GM12865 (cell line): Measurements from ENCODE around the gene ELF3.

ENCODE experiments used
- DNase-seq: peaks from one replicate; pipeline ENCODE4 v3.0.0; 2010; ENCODE audit warnings: low read depth
- H3K4me3 ChIP-seq: 2 replicates; pipeline ENCODE4 v1.5.1; 2011; ENCODE audit warnings: mild to moderate bottlenecking, low read depth, low read length, control low read depth
- TF ChIP-seq, protein P1 (sequence below): IDR thresholded peaks from 2 replicates; pipeline ENCODE4 v1.5.1; 2011; ENCODE audit warnings: low read length, control low read depth, low read depth, inconsistent platforms; ENCODE audit not compliant: insufficient read depth; ENCODE audit errors: missing control alignments

ELF3 gene

DNA sequence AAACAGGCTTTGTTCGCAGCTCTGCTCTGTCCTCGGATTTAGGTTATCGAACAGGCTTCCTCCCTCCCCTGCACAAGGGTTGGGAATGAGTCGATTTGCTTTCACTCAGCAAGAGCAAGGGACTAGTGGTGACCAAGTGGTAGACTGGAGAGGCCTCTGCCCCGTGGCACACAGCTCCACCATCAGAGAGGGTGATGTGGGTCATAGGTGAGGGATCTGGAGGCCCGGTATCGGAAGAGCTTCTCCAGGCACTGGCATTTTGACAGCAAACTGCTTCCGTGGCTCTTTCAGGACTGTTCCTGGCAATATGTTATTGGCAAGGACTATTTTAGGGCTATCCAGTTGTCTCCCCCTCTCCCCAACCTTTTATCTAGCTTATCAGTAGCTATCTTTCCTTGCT, 3.1 kb upstream of the ELF3 start:
- H3K4me3 ChIP-seq: no peak overlapping the region
- TF ChIP-seq, protein P1, sequence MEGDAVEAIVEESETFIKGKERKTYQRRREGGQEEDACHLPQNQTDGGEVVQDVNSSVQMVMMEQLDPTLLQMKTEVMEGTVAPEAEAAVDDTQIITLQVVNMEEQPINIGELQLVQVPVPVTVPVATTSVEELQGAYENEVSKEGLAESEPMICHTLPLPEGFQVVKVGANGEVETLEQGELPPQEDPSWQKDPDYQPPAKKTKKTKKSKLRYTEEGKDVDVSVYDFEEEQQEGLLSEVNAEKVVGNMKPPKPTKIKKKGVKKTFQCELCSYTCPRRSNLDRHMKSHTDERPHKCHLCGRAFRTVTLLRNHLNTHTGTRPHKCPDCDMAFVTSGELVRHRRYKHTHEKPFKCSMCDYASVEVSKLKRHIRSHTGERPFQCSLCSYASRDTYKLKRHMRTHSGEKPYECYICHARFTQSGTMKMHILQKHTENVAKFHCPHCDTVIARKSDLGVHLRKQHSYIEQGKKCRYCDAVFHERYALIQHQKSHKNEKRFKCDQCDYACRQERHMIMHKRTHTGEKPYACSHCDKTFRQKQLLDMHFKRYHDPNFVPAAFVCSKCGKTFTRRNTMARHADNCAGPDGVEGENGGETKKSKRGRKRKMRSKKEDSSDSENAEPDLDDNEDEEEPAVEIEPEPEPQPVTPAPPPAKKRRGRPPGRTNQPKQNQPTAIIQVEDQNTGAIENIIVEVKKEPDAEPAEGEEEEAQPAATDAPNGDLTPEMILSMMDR: no peak

DNA sequence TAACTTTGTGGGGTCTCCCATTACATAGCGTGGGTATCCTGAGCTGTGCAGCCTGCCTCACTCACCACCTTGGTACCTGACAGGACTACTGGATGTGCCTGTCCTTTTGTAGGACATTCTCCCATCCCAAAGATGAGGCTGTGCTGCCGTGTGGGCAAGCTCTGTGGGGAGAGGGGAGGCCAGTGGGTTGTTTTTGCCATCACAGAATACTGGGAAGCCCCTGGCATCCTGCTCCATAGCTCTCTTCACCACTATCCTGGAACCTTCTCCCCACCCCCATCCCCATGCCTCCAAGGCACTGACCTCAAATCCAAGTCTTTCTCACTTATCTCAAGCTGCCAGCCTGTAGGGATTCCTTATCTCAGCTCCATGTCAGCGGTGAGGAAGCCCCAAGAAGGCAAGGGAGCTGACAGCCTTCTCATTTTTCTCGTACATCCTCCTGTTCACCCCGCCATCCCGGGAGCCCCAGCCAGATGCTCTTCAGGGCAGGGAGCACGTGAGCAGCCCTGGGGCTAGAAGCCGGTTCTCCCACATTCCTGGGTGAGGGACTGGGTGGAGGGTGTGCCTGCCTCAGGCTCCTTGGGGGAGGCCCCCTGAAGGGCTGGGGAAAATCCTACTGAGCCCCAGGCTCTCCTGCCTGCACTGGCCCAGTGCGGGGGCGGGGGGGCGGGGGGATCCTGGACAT, 2.4 kb upstream of the ELF3 start:
- TF ChIP-seq, protein P1: no peak
- no peak overlapping the region for H3K4me3 ChIP-seq
- no peak for DNase-seq

More for the DNA sequence above, 3.1 kb upstream of the ELF3 start:
- DNase-seq: no peak

DNA sequence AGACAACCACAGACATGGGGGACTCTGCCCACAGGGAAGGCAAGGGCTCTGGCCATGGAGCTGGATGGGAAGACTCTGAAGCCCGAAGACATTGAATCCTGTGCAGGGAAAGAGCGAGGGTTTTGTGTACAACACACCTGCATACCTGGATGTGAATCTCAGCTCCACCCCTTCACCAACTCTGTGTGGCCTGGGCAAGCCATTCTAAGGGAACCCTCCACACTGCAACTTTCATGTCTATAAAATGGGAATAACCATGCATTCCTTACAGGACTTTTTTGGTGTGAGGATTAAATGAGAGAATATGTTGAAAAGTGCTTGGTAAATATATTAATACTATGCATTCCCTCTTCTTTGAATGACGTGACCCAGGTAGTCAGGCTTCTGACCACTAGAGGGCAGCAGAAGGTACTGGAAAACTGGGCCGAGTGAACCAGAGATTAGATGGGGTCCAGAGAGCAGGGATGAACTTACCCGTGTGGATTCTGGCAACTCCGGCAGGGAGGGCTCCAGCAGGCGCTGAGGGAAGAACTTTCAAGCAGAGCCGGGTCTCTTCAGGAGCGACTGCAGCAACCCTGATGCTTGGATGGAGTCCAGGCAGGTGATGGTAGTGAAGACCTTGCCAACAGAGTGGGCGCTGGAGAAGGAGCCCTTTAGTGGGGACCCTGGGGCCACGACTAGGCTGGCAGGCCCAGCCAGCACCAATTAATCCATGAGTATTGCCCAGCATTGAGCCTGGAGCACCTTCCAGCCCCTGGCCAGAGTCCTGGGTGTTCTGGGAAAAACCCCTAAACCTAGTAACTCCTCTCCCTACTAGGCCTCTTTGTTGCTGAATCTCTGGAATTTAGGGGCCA, 834 bp upstream of the ELF3 start:
- peak; percentile 69 for DNase-seq
- TF ChIP-seq, protein P1: peak; percentile 81
- no peak overlapping the region for H3K4me3 ChIP-seq

DNA sequence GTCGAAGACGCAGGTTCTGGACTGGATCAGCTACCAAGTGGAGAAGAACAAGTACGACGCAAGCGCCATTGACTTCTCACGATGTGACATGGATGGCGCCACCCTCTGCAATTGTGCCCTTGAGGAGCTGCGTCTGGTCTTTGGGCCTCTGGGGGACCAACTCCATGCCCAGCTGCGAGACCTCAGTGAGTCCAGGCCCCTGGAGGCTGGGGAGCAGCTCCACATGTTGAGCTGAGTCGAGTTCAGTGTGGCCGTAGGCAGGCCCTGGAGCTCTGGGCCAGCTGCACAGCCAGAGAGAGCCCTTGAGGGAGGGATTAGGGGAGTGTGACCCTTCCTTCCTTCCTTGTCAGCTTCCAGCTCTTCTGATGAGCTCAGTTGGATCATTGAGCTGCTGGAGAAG, 1.6 kb downstream of the ELF3 start:
- TF ChIP-seq, protein P1: no peak
- H3K4me3 ChIP-seq: no peak overlapping the region
- DNase-seq: no peak

DNA sequence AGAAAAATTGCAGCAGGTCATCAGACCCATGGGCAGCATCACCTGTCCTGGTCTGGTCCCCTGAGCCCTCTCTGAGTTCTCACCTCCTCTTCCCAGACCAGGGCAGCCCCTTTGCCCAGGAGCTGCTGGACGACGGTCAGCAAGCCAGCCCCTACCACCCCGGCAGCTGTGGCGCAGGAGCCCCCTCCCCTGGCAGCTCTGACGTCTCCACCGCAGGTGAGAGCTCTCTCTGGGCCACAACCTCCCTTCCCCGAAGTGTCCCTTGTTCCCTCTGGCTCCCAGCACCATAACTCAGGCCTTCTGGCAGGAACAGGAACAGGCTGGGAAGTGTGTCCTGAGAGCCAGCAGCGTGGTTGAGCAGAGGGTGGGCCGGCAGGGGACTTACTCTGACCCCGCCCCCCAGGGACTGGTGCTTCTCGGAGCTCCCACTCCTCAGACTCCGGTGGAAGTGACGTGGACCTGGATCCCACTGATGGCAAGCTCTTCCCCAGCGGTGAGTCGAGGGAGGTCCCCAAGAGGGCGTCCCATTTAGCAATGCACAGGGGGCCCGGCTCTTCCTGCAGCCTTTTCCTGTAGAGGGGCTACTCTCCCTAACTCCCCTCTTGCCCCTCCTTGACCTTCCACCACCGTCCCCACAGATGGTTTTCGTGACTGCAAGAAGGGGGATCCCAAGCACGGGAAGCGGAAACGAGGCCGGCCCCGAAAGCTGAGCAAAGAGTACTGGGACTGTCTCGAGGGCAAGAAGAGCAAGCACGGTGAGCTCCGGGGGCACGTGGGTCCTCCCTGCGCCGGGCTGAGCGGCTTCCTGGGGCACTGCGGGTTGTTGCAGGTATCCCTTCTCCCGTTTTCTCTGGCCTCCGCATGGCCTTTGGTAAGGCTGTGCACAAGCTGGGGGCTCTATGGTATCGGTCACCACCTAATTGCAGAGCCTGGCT, 2.4 kb downstream of the ELF3 start:
- DNase-seq: no peak
- no peak overlapping the region for H3K4me3 ChIP-seq
- TF ChIP-seq, protein P1: no peak

DNA sequence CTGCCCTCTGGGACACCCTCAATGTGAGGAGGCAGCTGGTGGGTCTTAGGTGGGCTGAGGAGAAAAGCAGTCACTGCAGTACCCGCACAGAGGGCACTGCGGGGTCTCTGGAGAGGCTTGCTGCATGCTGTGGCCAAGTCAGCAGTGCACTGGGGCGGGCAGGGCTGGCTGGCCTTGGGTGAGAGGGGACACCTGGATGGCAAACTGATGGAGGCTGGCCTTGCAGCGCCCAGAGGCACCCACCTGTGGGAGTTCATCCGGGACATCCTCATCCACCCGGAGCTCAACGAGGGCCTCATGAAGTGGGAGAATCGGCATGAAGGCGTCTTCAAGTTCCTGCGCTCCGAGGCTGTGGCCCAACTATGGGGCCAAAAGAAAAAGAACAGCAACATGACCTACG, 3.2 kb downstream of the ELF3 start:
- H3K4me3 ChIP-seq: no peak overlapping the region
- TF ChIP-seq, protein P1: no peak
- DNase-seq: no peak
